Measurements from ENCODE around the gene LIPE.

GRCh38 chr19:42442833-42443232 is 15.6 kb upstream of the LIPE start, which contains the start of gene CXCL17:
- TF ChIP-seq, protein P1, sequence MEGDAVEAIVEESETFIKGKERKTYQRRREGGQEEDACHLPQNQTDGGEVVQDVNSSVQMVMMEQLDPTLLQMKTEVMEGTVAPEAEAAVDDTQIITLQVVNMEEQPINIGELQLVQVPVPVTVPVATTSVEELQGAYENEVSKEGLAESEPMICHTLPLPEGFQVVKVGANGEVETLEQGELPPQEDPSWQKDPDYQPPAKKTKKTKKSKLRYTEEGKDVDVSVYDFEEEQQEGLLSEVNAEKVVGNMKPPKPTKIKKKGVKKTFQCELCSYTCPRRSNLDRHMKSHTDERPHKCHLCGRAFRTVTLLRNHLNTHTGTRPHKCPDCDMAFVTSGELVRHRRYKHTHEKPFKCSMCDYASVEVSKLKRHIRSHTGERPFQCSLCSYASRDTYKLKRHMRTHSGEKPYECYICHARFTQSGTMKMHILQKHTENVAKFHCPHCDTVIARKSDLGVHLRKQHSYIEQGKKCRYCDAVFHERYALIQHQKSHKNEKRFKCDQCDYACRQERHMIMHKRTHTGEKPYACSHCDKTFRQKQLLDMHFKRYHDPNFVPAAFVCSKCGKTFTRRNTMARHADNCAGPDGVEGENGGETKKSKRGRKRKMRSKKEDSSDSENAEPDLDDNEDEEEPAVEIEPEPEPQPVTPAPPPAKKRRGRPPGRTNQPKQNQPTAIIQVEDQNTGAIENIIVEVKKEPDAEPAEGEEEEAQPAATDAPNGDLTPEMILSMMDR (IDR thresholded peaks at IDR 0.05): no peak
- no peak for TF ChIP-seq POLR2A (IDR thresholded peaks at IDR 0.05)

All from thyroid gland (tissue), 4 donors.